ENCODE results near the gene HESX1.
A peak's percentile ranks its signal among the peaks of the same experiment; 100 is the strongest.

Gene HESX1

GRCh38 chr3:57166660-57167059 is 33.1 kb downstream of the HESX1 start:
- no peak for DNase-seq (ENCODE audit: low read depth)

- no peak for DNase-seq (ENCODE audit: low read depth)
Observed at GRCh38 chr3:57165641-57166040, 34.1 kb downstream of the HESX1 start.

- DNase-seq (ENCODE audit: low read depth) = peak; percentile 50
Observed at GRCh38 chr3:57164657-57165573, 34.9 kb downstream of the HESX1 start, which contains the start of gene IL17RD. TSS of gene IL17RD (minus strand) at chr3:57165353. CDS start at chr3:57165286, 67 bp downstream.

- DNase-seq (ENCODE audit: low read depth) = peak; percentile 11
Observed at GRCh38 chr3:57164217-57164656, 35.5 kb downstream of the HESX1 start.

- DNase-seq (ENCODE audit: low read depth) = no peak
Observed at GRCh38 chr3:57163751-57164150, 36.0 kb downstream of the HESX1 start.

GRCh38 chr3:57161915-57162314 is 37.9 kb downstream of the HESX1 start:
- no peak for DNase-seq (ENCODE audit: low read depth)

- no peak for DNase-seq (ENCODE audit: low read depth)
Observed at GRCh38 chr3:57160765-57161538, 38.8 kb downstream of the HESX1 start.

GRCh38 chr3:57160076-57160764 is 39.6 kb downstream of the HESX1 start:
- no peak for DNase-seq (ENCODE audit: low read depth)

GRCh38 chr3:57158813-57159738 is 40.7 kb downstream of the HESX1 start:
- DNase-seq (ENCODE audit: low read depth) = no peak

GRCh38 chr3:57158325-57158724 is 41.5 kb downstream of the HESX1 start:
- DNase-seq (ENCODE audit: low read depth) = no peak

GRCh38 chr3:57157545-57157944 is 42.2 kb downstream of the HESX1 start:
- no peak for DNase-seq (ENCODE audit: low read depth)

- DNase-seq (ENCODE audit: low read depth) = no peak
Observed at GRCh38 chr3:57155310-57155643, 44.5 kb downstream of the HESX1 start.

- DNase-seq (ENCODE audit: low read depth) = no peak
Observed at GRCh38 chr3:57154470-57155309, 45.1 kb downstream of the HESX1 start.

GRCh38 chr3:57152151-57153143 is 47.3 kb downstream of the HESX1 start:
- no peak for DNase-seq (ENCODE audit: low read depth)

- no peak for DNase-seq (ENCODE audit: low read depth)
Observed at GRCh38 chr3:57151749-57152148, 48.0 kb downstream of the HESX1 start.

- DNase-seq (ENCODE audit: low read depth) = no peak
Observed at GRCh38 chr3:57151021-57151449, 48.7 kb downstream of the HESX1 start.

GRCh38 chr3:57150113-57150581 is 49.6 kb downstream of the HESX1 start:
- DNase-seq (ENCODE audit: low read depth) = no peak
